HUES64 (cell line): ENCODE results near the gene UFSP1.
"Not testable (repeated sequence)": the region's sequence is repeated elsewhere in the genome, so short reads cannot be mapped to it uniquely, and the experiment has no call there.

Experiments used
- H3K27ac ChIP-seq: 2 replicates; pipeline ENCODE4 v1.7.0; 2013; ENCODE audit warnings: low read depth, low read length, inconsistent platforms
- H3K27me3 ChIP-seq: 2 replicates; pipeline ENCODE4 v1.6.1; 2013; ENCODE audit warnings: mild to moderate bottlenecking, low read length; ENCODE audit not compliant: insufficient read depth
- H3K36me3 ChIP-seq: 2 replicates; pipeline ENCODE4 v1.6.1; 2013; ENCODE audit warnings: mild to moderate bottlenecking, low read length; ENCODE audit not compliant: insufficient read depth
- H3K4me1 ChIP-seq: 2 replicates; pipeline ENCODE4 v1.6.1; 2013; ENCODE audit warnings: mild to moderate bottlenecking, low read length, moderate library complexity; ENCODE audit not compliant: insufficient read depth
- H3K4me3 ChIP-seq: 2 replicates; pipeline ENCODE4 v1.5.1; 2013; ENCODE audit warnings: mild to moderate bottlenecking, low read length, moderate library complexity
- H3K9ac ChIP-seq: 2 replicates; pipeline ENCODE4 v1.6.1; 2013; ENCODE audit warnings: mild to moderate bottlenecking, low read depth, low read length
- H3K9me3 ChIP-seq: 2 replicates; pipeline ENCODE4 v1.6.1; 2013; ENCODE audit warnings: low read depth, low read length; ENCODE audit not compliant: insufficient read depth
- WGBS: fragments of 150-250, 120-280 bp; methylation state at CpG from one replicate; pipeline ENCODE4 v1.1.7; 2013; ENCODE audit warnings: missing lambda C conversion rate; 5-methylcytosine and 5-hydroxymethylcytosine counted together

UFSP1 gene

DNA sequence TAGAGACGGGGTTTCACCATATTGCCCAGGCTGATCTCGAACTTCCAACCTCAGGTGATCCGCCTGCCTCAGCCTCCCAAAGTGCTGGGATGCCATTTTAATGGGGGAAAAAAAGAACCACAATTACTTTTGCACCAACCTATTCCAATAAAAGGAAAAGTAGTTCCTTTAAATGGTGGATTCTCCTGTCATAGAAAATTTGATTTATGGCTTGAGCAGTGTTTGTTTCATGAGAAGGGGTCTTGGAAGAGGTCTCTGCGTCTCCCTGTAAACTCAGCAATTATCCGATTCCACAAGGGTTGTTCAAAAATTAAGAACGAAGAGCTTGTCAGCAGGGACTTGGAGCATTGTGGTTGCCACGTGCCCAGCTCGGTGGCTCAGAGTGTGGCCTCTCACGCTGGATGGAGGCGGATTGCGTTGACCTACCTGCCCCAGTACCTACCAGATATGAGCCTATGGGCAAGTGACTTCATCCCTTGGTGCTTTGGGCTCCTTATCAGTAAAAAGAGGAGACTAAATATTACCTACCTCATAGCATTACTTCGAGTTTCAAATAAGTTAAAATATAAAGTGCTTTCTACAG lies 25.2 kb downstream of the UFSP1 start:
- no peak overlapping the region for H3K27ac ChIP-seq
- H3K9ac ChIP-seq: no peak overlapping the region
- peaks cover 10% of the 10 kb centered on the region for H3K4me1 ChIP-seq
- no peak overlapping the region for H3K4me3 ChIP-seq
- WGBS: 94% methylated on average over 12 of the region's 12 CpGs
- H3K27me3 ChIP-seq: no peaks in the 10 kb centered on the region
- H3K9me3 ChIP-seq: no peaks in the 10 kb centered on the region
- H3K36me3 ChIP-seq: peaks cover 32% of the 10 kb centered on the region

DNA sequence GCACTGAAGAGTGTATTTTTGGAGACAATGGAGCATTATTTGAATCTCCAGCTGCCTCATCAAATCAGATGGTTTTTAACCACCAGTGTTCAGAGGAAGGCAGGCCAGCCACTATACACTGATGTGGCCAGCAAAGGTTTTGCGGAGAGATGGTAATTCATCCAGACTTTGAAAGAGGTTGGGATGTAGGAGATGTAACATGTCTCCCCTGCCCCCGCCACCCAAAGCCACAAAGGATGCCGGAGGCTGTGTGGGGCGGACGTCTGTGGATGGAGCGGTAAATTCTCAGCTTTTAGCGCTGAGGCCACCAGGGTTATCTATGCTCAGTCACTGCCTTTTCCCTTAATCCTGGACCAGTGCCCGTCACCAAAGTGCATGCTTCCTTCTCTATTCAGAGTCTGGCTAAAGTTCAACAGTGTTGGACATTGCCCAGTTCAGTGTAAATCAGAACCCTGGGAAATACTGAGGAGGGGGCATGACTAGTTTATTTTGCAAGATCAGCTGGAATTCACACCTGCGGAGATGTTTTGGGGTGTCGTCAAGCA lies 26.0 kb downstream of the UFSP1 start:
- Histone ChIP-seq H3K27ac (no peak overlapping the region), H3K9ac (no peak overlapping the region), H3K36me3 (peaks cover 32% of the 10 kb centered on the region), H3K4me1 (peaks cover 10% of the 10 kb centered on the region), H3K9me3 (no peaks in the 10 kb centered on the region), H3K27me3 (no peaks in the 10 kb centered on the region), H3K4me3 (no peak overlapping the region)
- WGBS: 95% methylated on average over 10 of the region's 10 CpGs

DNA sequence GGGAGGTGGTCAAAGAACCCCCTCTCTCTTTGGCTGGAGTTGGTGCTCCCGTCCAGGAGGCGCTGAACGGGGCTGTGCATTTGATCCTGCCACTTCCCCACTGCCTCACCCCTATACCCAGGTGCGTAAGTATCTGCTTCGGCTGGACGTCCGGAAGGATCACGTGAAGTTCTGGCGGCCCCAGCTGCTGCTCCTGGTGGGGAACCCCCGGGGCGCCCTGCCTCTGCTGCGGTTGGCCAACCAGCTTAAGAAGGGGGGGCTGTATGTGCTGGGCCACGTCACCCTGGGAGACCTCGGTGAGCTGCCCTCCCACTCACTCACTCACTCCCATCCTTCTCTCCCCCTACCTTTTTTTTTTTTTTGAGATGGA lies 27.9 kb downstream of the UFSP1 start:
- 97% methylated on average over 14 of the region's 14 CpGs for WGBS

DNA sequence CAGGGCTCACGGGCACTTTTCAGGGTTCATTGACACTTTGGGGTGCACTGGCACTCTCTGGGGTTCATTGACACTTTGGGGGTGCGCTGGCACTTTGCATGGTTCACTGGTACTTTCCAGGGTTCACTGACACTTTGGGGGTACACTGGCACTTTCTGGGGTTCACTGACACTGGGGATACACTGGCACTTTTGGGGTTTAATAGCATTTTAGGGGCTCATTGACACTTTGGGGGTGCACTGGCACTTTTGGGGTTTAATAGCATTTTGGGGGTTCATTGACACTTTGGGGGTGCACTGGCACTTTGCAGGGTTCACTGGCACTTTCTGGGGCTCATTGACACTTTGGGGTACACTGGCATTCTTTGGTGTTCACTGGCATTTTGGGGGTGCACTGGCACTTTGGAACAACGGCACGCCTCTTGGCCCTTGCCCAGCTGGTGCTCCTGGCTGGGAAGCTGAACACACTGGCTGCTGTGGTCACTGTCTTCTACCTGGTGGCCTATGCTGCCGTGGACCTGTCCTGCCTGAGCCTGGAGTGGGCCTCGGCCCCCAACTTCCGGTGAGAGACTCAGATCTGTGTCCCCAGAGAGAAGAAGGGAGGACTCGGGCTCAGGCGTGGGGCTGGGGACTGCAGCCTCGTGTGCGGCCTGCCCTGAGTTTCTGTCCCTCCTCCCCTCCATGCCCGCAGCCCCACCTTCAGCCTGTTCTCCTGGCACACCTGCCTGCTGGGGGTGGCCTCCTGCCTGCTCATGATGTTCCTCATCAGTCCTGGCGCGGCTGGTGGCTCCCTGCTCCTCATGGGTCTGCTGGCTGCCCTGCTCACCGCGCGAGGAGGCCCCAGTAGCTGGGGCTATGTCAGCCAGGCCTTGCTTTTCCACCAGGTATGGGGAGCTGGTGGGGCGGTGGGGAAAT lies 28.6 kb downstream of the UFSP1 start:
- no peaks in the 10 kb centered on the region for H3K27me3 ChIP-seq
- H3K27ac ChIP-seq: no peak overlapping the region
- H3K9ac ChIP-seq: no peak overlapping the region
- peaks cover 32% of the 10 kb centered on the region for H3K36me3 ChIP-seq
- H3K4me3 ChIP-seq: no peak overlapping the region
- no peaks in the 10 kb centered on the region for H3K9me3 ChIP-seq
- no peaks in the 10 kb centered on the region for H3K4me1 ChIP-seq
- 96% methylated on average over 18 of the region's 18 CpGs for WGBS

More for the DNA sequence above, 27.9 kb downstream of the UFSP1 start:
- Histone ChIP-seq H3K36me3 (peaks cover 32% of the 10 kb centered on the region), H3K9ac (no peak overlapping the region), H3K4me3 (no peak overlapping the region), H3K27me3 (no peaks in the 10 kb centered on the region), H3K4me1 (peaks cover 1% of the 10 kb centered on the region), H3K27ac (no peak overlapping the region), H3K9me3 (no peaks in the 10 kb centered on the region)

DNA sequence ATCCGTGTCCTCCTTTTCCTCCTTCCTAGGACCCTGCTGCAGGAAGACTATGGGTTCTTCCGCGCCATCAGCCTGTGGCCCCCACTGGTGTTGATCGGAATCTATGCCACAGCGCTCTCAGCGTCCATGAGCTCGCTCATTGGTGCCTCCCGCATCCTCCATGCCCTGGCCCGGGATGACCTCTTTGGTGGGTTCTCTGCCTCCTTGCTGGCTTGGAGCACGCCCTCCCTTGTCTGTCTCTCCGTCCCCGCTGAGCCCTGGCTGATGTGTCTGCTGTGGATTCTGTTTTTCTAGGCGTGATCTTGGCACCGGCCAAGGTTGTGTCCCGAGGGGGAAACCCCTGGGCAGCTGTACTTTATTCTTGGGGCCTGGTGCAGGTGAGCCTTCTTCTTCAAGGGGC lies 29.7 kb downstream of the UFSP1 start:
- Histone ChIP-seq H3K9me3 (no peaks in the 10 kb centered on the region), H3K4me1 (no peaks in the 10 kb centered on the region), H3K36me3 (peaks cover 38% of the 10 kb centered on the region), H3K27ac (no peak overlapping the region), H3K27me3 (no peaks in the 10 kb centered on the region), H3K9ac (no peak overlapping the region), H3K4me3 (no peak overlapping the region)
- WGBS: 92% methylated on average over 15 of the region's 15 CpGs

DNA sequence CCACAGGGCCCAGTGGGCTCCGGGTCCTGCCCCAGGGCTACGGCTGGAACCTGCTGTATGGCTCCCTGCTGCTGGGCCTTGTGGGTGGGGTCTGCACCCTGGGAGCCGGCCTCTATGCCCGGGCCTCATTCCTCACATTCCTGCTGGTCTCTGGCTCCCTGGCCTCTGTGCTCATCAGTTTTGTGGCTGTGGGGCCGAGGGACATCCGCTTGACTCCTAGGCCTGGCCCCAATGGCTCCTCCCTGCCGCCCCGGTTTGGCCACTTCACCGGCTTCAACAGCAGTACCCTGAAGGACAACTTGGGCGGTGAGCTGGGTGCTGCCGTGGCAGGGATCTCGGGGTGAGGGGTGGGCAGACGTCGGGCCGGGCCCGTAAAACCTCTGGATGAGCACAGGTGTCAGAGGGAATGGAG lies 32.6 kb downstream of the UFSP1 start:
- Histone ChIP-seq H3K9me3 (no peaks in the 10 kb centered on the region), H3K4me3 (no peak overlapping the region), H3K27me3 (no peaks in the 10 kb centered on the region), H3K36me3 (peaks cover 25% of the 10 kb centered on the region), H3K4me1 (no peaks in the 10 kb centered on the region), H3K9ac (no peak overlapping the region), H3K27ac (0 out of 2 replicates have a peak overlapping the region, but pooled peaks have one; percentile 30)
- 89% methylated on average over 16 of the region's 16 CpGs for WGBS

DNA sequence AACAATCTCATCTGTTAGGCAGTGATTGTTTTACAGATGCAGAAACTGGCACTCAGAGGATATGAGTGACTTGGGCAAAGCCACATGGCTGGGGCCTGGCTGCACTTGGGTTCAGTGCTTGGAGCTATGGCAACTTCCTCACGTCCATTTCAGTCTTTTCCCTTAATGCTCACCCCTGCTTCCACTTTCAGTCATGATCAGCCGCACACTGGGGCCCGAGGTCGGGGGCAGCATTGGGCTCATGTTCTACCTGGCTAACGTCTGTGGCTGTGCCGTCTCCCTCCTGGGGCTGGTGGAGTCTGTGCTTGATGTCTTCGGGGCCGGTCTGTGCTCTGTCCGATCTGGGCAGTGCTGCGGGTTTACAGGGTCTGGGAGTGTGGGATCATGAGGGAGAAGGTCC lies 34.0 kb downstream of the UFSP1 start:
- Histone ChIP-seq H3K36me3 (peaks cover 14% of the 10 kb centered on the region), H3K9ac (no peak overlapping the region), H3K4me3 (no peak overlapping the region), H3K9me3 (no peaks in the 10 kb centered on the region), H3K27ac (no peak overlapping the region), H3K4me1 (no peaks in the 10 kb centered on the region), H3K27me3 (no peaks in the 10 kb centered on the region)
- WGBS: 92% methylated on average over 10 of the region's 10 CpGs

DNA sequence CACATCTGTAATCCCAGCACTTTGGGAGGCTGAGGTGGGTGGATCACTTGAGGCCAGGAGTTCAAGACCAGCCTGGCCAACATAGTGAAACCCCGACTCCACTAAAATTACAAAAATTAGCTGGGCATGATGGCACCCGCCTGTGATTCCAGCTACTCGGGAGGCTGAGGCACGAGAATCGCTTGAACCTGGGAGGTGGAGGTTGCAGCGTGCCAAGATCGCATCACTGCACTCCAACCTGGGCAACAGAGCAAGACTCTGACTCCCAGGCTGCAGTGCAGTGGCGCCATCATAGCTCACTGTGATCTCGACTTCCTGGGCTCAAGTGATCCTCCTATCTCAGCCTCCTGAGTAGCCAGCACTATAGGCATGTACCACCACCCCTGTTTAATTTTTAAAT lies 34.6 kb downstream of the UFSP1 start:
- not testable (repeated sequence) for H3K9ac ChIP-seq, H3K4me1 ChIP-seq, H3K4me3 ChIP-seq, H3K27ac ChIP-seq, H3K27me3 ChIP-seq, H3K9me3 ChIP-seq, H3K36me3 ChIP-seq
- 96% methylated on average over 9 of the region's 9 CpGs for WGBS

DNA sequence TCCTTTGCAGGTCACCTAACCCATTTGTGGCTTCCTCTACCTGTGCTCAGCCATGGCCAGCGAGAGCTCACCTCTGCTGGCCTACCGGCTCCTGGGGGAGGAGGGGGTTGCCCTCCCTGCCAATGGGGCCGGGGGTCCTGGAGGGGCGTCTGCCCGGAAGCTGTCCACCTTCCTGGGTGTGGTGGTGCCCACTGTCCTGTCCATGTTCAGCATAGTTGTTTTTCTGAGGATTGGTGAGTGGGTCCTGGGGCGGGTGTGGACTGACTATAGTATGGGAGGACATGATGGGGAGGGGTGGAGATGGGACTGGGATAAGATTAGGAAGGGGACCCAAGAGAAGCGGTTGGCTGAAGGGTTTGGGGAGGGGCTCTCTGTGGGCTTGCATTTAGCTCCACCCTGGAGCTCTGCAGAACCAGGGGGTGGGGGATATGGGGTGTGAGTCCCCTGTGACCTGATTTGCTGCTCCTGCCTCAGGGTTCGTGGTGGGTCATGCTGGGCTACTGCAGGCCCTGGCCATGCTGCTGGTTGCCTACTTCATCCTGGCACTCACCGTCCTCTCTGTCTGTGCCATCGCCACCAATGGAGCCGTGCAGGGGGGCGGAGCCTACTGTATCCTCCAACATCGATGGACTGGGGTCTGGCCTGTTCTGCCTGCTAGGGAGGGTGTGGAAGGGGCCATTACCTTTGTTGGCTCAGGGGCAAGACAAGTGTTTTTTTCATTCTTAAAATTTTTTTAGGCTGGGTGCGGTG lies 35.2 kb downstream of the UFSP1 start:
- Histone ChIP-seq H3K36me3 (peaks cover 6% of the 10 kb centered on the region; the same call in 1 of the 2 replicates), H3K4me3 (no peak overlapping the region), H3K9ac (no peak overlapping the region), H3K27me3 (no peaks in the 10 kb centered on the region), H3K4me1 (no peaks in the 10 kb centered on the region), H3K27ac (no peak overlapping the region), H3K9me3 (no peaks in the 10 kb centered on the region)
- WGBS: 89% methylated on average over 14 of the region's 14 CpGs

DNA sequence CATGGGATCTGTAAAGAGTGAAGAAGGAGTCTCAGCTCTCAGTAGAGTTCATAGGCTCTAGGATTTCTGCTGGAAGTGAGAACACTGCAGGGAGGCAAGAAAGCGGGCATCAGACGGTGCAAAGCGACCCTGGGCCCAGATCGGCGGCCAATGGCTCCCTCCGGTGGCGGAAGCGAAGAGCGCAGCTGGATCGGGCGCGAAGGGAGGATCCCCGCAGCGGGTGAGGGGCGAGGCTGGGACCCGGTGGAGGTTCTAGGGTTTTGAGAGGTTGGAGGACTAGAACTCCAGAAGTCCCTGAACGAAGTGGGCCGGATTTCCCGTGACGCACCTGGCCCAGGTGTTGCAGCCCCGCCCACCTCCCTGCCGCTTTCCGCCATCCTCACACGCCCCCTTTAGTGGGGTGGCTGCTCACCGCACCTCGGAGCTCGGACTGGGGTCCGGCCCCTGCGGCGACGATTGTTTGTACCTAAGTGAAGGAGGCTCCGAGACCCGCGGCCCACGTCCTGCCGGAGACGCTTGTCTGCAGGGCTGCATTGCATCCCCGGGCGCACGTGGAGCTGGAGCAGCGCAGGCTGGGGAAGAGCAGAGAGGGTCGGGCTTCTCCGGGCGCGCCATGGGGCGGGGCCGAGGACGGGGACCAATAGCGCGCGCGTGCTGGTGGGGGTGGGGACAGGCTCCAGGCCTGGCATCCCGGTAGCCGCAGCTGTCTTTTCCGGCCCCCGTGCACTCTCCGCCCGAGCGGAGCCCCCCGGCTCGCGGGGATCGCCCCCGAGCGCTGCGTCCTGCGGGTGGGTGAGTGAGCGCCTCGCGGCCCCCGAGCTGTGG lies 37.3 kb downstream of the UFSP1 start, which contains the start of gene SLC12A9:
Gene SLC12A9, plus strand, starts transcription at position 666 of the 825 bp plus-strand sequence. CDS start 1,485 bp downstream, outside the sequence.
- Histone ChIP-seq H3K27me3 (no peaks in the 10 kb centered on the region), H3K4me1 (no peaks in the 10 kb centered on the region), H3K36me3 (0 out of 2 replicates have a peak, but pooled peaks cover 6% of the 10 kb centered on the region), H3K9me3 (no peaks in the 10 kb centered on the region), H3K9ac (peak within 1 kb of the TSS; percentile 75), H3K27ac (peak within 1 kb of the TSS; percentile 60), H3K4me3 (peak within 1 kb of the TSS; percentile 86)
- WGBS: under 1% methylated on average over 71 of the region's 71 CpGs
